Endothelial cell of umbilical vein (primary cell): ENCODE data around the gene SPSB1. TPM values are rescaled to one million over a fixed set of nuclear protein-coding genes. Genes with fewer than 3 reads are reported as not detected.

Source experiments
- BruUV-seq: library from RNA; stranded (reverse); fragments of 400-500 nt; replicated peaks from 2 replicates; lab custom pipeline; 2021; lab: Mats Ljungman, UMichigan
- CTCF ChIA-PET: fragments of 300-600, 350-600 bp; sonication (Branson Sonifier 250); formaldehyde crosslinking; loops from one replicate; lab custom pipeline; 2021; ENCODE audit warnings: antibody characterized with exemption, inconsistent platforms; lab: Charles Lee
- POLR2A ChIA-PET: fragments of 300-600, 350-600 bp; sonication (Branson Sonifier 250); formaldehyde crosslinking; loops from one replicate; lab custom pipeline; 2021; ENCODE audit warnings: antibody characterized with exemption, inconsistent platforms; lab: Charles Lee
- DNase-seq: peaks from one replicate; pipeline ENCODE4 v3.0.0-alpha.2; 2011; ENCODE audit warnings: low read depth, low spot score
- FAIRE-seq: peaks from 2 replicates; lab custom pipeline; 2011; peaks lifted over from hg19 to GRCh38; lab: Jason Lieb, UNC
- H2AFZ ChIP-seq: 2 replicates; pipeline ENCODE4 v1.6.0; 2012; ENCODE audit warnings: low read depth, low read length, control low read depth, inconsistent platforms
- H3K27ac ChIP-seq: 2 replicates; pipeline ENCODE4 v1.5.1; 2011; ENCODE audit warnings: low read depth, mild to moderate bottlenecking, control low read depth, low read length, moderate library complexity; ENCODE audit not compliant: insufficient read depth
- H3K27me3 ChIP-seq, 2 experiments: 2 replicates each; pipeline versions ENCODE4 v1.6.0 to v1.6.1; 2011; ENCODE audit warnings: low read length in 2 of 2, mixed read lengths in 1 of 2; ENCODE audit not compliant: control insufficient read depth in 2 of 2, insufficient read depth in 2 of 2
- H3K36me3 ChIP-seq, 2 experiments: 2 replicates in 1 of 2; 3 replicates in 1 of 2; pipeline ENCODE4 v1.5.1; 2011; ENCODE audit warnings: low read length in 2 of 2, mild to moderate bottlenecking in 1 of 2, moderate library complexity in 1 of 2; ENCODE audit not compliant: control insufficient read depth in 2 of 2, insufficient read depth in 2 of 2; ENCODE audit errors: extremely low read depth in 1 of 2
- H3K4me1 ChIP-seq: 3 replicates; pipeline ENCODE4 v1.5.1; 2011; ENCODE audit warnings: mild to moderate bottlenecking, low read length; ENCODE audit not compliant: control insufficient read depth, insufficient read depth; ENCODE audit errors: extremely low read depth
- H3K4me2 ChIP-seq: 2 replicates; pipeline ENCODE4 v1.6.1; 2011; ENCODE audit warnings: low read length, control low read depth, mixed read lengths; ENCODE audit not compliant: insufficient read depth
- H3K4me3 ChIP-seq, 3 experiments: fragments of 200-600 bp in 1 of 3; sonication (generic), shearing (Covaris generic) in 1 of 3; replicated peaks in 1 of 3; 2 replicates each; pipeline ENCODE4 v1.5.1; 2011 to 2016; ENCODE audit warnings: control low read depth in 3 of 3, low read length in 3 of 3, mild to moderate bottlenecking in 2 of 3, inconsistent platforms in 1 of 3, low read depth in 1 of 3, moderate library complexity in 1 of 3; ENCODE audit not compliant: insufficient read depth in 1 of 3
- H3K79me2 ChIP-seq: 2 replicates; pipeline ENCODE4 v1.6.0; 2012; ENCODE audit warnings: low read length, inconsistent platforms; ENCODE audit not compliant: control insufficient read depth, insufficient read depth
- H3K9ac ChIP-seq: replicated peaks from 2 replicates; pipeline ENCODE3; 2011; ENCODE audit warnings: low read length, control low read depth; ENCODE audit not compliant: insufficient read depth; ENCODE audit errors: extremely low read depth
- H3K9me1 ChIP-seq: replicated peaks from 3 replicates; pipeline ENCODE4 v1.6.0; 2011; ENCODE audit warnings: mild to moderate bottlenecking, low read length; ENCODE audit not compliant: control insufficient read depth, insufficient read depth; ENCODE audit errors: extremely low read depth
- H3K9me3 ChIP-seq: replicated peaks from 2 replicates; pipeline ENCODE4 v1.5.1; 2012; ENCODE audit warnings: low read length, inconsistent platforms; ENCODE audit not compliant: control insufficient read depth, insufficient read depth
- H4K20me1 ChIP-seq: replicated peaks from 2 replicates; pipeline ENCODE3; 2011; ENCODE audit warnings: mild to moderate bottlenecking, low read length; ENCODE audit not compliant: control insufficient read depth, insufficient read depth; ENCODE audit errors: extremely low read depth
- EZH2 ChIP-seq: IDR thresholded peaks from 2 replicates; pipeline ENCODE4 v1.6.1; 2012; ENCODE audit warnings: borderline replicate concordance, low read depth, mild to moderate bottlenecking, moderate library complexity, low read length, inconsistent platforms; ENCODE audit not compliant: severe bottlenecking
- FOS ChIP-seq: IDR thresholded peaks from 2 replicates; pipeline ENCODE4 v1.6.1; 2011; ENCODE audit warnings: mild to moderate bottlenecking, low read length, moderate library complexity, borderline replicate concordance; ENCODE audit not compliant: insufficient read depth
- GATA2 ChIP-seq: IDR thresholded peaks from 2 replicates; pipeline ENCODE4 v1.7.0; 2011; ENCODE audit warnings: low read depth, mild to moderate bottlenecking, moderate library complexity, mixed read lengths, low read length; ENCODE audit not compliant: insufficient read length, insufficient read depth
- JUN ChIP-seq: IDR thresholded peaks from 2 replicates; pipeline ENCODE4 v1.6.1; 2011; ENCODE audit warnings: borderline replicate concordance, low read depth; ENCODE audit not compliant: insufficient read length, insufficient read depth
- MYC ChIP-seq: IDR thresholded peaks from one replicate; pipeline ENCODE4 v1.6.1; 2011; ENCODE audit warnings: mild to moderate bottlenecking, low read depth, low read length
- POLR2A ChIP-seq: IDR thresholded peaks from 2 replicates; pipeline ENCODE4 v1.6.1; 2012; ENCODE audit warnings: low read depth, mild to moderate bottlenecking, control low read depth, low read length
- POLR2AphosphoS5 ChIP-seq: IDR thresholded peaks from 2 replicates; pipeline ENCODE4 v1.6.1; 2012; ENCODE audit warnings: low read depth, mild to moderate bottlenecking, control low read depth, low read length, moderate library complexity; ENCODE audit not compliant: insufficient read depth
- dilution Hi-C: fragments of 300-500 bp; cut with MboI; formaldehyde crosslinking; loops from one replicate; pipeline ENCODE4 v1.15.0; 2019; ENCODE audit warnings: low sequenced_read_pairs; ENCODE audit not compliant: extremely low pct_ligation_motif_present
- intact Hi-C: fragments of 100-400 bp; cut with micrococcal nuclease; formaldehyde crosslinking; loops from one replicate; pipeline ENCODE4 v1.10.0; 2022
- polyA plus RNA-seq, 4 experiments: library from polyadenylated mRNA; depleted of rRNA in 3 of 4; stranded (reverse) in 3 of 4; unstranded in 1 of 4; fragments of >200 nt; gene quantifications; 2 replicates each; pipeline versions ENCODE4 v1.2.1 to v1.2.3, GENCODE V29; 2011 to 2012; ENCODE audit warnings: missing spikeins in 1 of 4
- total RNA-seq: library from RNA; stranded (reverse); gene quantifications from 2 replicates; pipeline ENCODE4 v1.2.3, GENCODE V29; 2021
- TF ChIP-seq, protein P1 (sequence below): IDR thresholded peaks from 2 replicates; pipeline ENCODE4 v1.6.1; 2011; ENCODE audit not compliant: insufficient read depth, insufficient read length
- TF ChIP-seq, protein P2 (sequence below), 2 donors: IDR thresholded peaks; 1 replicate in 1 of 2; 2 replicates in 1 of 2; pipeline ENCODE4 v1.5.1; 2011; ENCODE audit warnings: low read length in 2 of 2, mild to moderate bottlenecking in 2 of 2, moderate library complexity in 2 of 2, control low read depth in 1 of 2, inconsistent platforms in 1 of 2, low read depth in 1 of 2; ENCODE audit not compliant: insufficient read depth in 1 of 2; ENCODE audit errors: extremely low read depth in 1 of 2

SPSB1 gene
- total and polyA plus RNA-seq, 2 donors (not counting 3 experiments of a cell fraction or from before 2014, with no cell fraction given) = 41.9 to 61.2 TPM

DNA sequence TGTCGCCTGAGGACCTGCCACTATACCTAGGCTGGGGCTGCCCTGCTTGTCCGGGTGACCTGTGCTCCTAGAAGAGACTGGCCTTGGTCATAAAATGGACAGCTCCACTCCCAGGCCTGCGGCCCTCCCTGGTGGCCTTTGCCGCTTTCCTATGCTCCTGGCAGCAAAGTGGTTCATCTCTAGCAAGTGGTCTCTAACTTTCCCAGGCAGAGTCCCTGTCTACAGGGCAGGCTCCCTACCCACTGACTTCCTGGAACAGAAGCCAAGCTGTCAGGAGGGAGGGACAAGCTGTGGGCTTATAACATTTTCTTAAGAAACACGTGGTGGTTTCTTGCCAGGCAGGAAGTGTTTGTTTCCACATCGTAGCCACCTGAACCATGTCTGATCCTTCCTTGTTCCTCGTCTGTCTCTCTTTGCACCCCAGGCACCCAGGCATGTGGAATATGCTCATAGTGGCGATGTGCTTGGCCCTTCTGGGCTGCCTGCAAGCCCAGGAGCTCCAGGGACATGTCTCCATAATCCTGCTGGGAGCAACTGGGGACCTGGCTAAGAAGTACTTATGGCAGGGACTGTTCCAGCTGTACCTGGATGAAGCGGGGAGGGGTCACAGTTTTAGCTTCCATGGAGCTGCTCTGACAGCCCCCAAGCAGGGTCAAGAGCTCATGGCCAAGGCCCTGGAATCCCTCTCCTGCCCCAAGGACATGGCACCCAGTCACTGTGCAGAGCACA lies 48.0 kb upstream of the SPSB1 start:
- dilution Hi-C loops (no loop called here), intact Hi-C loops (no loop called here)
- Histone ChIP-seq H3K4me3 (no peak overlapping the region), H3K36me3 (peaks cover 0 to 11% of the 10 kb centered on the region in 2 experiments), H3K4me2 (no peak overlapping the region), H3K9me1 (no peaks in the 10 kb centered on the region), H4K20me1 (no peaks in the 10 kb centered on the region), H3K9me3 (no peaks in the 10 kb centered on the region), H3K9ac (no peak overlapping the region), H3K27ac (no peak overlapping the region), H3K79me2 (no peaks in the 10 kb centered on the region), H3K4me1 (peaks cover 16% of the 10 kb centered on the region), H2AFZ (no peak overlapping the region), H3K27me3 (no peaks in the 10 kb centered on the region)
- FAIRE-seq = no peak
- CTCF ChIA-PET = interaction anchor here (0.7 to 3.3 kb wide), 9 partner anchors 10 to 240 kb away, joined by 3 to 27 read pairs (median 4); partner anchors contain the start of gene H6PD
- TF ChIP-seq, protein P1, sequence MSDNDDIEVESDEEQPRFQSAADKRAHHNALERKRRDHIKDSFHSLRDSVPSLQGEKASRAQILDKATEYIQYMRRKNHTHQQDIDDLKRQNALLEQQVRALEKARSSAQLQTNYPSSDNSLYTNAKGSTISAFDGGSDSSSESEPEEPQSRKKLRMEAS = no peak
- TF ChIP-seq POLR2A = no peak
- no peak for TF ChIP-seq JUN
- no peak for TF ChIP-seq EZH2
- no peak for TF ChIP-seq FOS
- TF ChIP-seq GATA2 = no peak
- TF ChIP-seq, protein P2, sequence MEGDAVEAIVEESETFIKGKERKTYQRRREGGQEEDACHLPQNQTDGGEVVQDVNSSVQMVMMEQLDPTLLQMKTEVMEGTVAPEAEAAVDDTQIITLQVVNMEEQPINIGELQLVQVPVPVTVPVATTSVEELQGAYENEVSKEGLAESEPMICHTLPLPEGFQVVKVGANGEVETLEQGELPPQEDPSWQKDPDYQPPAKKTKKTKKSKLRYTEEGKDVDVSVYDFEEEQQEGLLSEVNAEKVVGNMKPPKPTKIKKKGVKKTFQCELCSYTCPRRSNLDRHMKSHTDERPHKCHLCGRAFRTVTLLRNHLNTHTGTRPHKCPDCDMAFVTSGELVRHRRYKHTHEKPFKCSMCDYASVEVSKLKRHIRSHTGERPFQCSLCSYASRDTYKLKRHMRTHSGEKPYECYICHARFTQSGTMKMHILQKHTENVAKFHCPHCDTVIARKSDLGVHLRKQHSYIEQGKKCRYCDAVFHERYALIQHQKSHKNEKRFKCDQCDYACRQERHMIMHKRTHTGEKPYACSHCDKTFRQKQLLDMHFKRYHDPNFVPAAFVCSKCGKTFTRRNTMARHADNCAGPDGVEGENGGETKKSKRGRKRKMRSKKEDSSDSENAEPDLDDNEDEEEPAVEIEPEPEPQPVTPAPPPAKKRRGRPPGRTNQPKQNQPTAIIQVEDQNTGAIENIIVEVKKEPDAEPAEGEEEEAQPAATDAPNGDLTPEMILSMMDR (IDR thresholded peaks at IDR 0.05; ENCODE audit: extremely low read depth in 1 of 2, insufficient read depth in 1 of 2, low read depth in 1 of 2, low read length in 2 of 2) = no peak
- TF ChIP-seq MYC = no peak
- TF ChIP-seq POLR2AphosphoS5 = no peak
- POLR2A ChIA-PET = no interaction called here
- TSS peak; percentile 29 for BruUV-seq
- no peak for DNase-seq
